GM19099 (cell line): Measurements from ENCODE around the gene SARS1.

Source experiments
- POLR2A ChIP-seq: IDR thresholded peaks from 3 replicates; pipeline ENCODE4 v1.6.1; 2011; ENCODE audit warnings: low read depth; ENCODE audit not compliant: insufficient read length; ENCODE audit errors: extremely low read depth

SARS1 gene

DNA sequence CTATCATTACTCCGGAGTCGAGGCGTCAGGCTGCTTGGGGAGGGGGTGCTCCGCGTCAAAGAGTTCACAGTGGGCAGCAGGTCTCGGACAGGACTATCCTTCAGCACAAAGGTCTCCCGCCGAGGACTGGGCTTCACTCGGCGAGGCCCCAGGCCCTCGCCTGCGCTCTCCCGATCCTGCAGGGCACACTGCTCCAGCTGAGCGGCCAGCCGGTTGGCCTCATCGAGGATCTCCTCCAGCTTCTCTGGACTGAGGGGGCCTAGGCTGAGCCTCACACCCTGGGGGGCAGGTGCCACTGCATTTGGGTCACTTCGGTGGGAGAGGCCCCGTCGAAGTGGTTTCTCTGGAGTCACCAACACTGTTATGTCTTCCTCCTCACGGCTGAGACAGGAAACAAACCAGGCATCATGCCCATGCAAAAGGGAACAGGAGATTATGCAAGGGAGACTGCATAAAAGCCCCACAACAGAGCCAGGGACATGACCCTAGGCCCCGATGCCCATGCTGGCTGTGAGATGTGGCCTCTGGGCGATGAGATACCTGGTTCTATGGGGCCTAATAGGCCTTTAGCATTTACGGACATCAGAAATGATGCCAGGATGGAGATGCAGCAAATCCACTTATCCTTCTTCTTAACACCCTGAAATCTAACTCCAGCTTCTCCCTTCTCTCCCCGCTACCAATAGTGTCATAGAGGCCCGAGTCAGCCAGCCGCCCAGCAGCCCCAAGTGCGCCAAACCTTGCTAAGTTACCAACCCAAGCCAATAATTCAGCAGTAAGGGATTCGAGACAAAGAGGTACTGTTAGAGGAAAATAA, 68.2 kb downstream of the SARS1 start:
- TF ChIP-seq POLR2A, result no peak

DNA sequence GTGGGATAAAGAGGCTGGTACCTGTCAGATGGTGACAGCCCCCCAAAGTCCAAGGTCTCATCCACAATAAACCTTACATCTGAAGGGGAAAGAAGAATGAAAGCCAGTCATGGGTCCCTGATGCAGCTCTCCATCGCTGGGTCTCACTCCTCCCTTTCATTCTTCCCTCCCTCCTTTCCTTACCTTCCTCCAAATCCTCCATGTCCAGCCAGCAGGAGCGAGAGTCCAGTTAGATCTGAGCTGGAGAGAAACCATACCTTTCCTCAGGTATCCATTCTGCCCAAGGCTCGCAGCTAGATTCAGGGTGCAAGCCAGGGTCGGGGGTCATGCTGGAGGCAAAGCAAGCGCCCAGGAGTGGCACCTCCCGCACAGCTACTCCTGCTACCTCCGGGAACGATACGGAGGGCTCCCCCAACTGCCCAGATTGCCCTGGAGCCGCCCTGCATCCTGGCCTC, 68.8 kb downstream of the SARS1 start:
- TF ChIP-seq POLR2A, result no peak

GRCh38 chr1:109282952-109283747, 69.4 kb downstream of the SARS1 start, which contains the start of gene PSRC1:
Gene PSRC1, minus strand, starts transcription at chr1:109283145.
- peak; percentile 81 for TF ChIP-seq POLR2A

DNA sequence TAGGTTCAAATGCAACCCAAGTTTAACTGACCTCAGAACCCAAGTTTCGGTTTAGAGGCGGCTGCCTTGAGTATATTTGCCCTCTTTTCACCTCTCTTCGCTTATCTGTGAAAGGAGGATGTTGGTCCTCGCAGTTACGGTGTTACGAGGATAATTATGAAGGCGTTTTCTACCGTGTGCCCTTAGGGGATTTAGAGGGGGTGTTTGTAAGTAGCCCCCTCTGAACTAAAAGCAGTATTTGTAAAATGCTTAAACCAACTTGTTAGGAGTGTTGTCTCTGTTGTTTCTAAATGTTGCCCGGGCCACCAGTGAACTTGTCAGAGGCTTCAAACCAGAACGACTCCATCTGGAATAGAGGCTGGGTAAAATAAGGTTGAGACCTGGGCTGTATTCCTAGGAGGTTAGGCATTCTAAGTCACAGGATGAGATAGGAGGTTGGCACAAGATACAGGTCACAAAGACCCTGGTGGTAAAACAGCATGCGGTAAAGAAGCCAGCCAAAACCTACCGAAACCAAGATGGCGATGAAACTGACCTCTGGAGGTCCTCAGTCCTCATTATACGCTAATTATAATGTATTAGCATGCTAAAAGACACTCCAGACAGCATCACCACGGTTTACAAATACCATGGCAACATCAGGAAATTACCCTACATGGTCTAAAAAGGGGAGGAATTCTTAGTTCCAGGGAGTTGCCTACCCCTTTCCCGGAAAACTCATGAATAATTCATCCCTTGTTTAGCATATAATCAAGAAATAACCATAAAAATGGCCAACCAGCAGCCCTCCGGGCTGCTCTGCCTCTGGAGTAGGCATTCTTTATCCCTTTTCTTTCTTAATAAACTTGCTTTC, 70.3 kb downstream of the SARS1 start:
- TF ChIP-seq POLR2A, result no peak
